Right lobe of liver (tissue), 6 donors: ENCODE data around the gene SPON1. TPM values are rescaled to one million over a fixed set of nuclear protein-coding genes. Genes with fewer than 3 reads are reported as not detected.

Experiments
- ATAC-seq, 4 donors: fragments of 200-7000 bp; cut with Tn5 transposase; one replicate each; pipeline ENCODE4 v1.9.1; 2020; ENCODE audit warnings: mild to moderate bottlenecking in 4 of 4, moderate library complexity in 4 of 4
- DNase-seq, 3 donors: peaks; one replicate each; pipeline ENCODE4 v3.0.0-alpha.2; 2020
- H3K27ac ChIP-seq, 3 donors: fragments of 200-600 bp; one replicate each; pipeline ENCODE4 v1.8.0; 2022
- H3K27me3 ChIP-seq, 2 donors: fragments of 200-600 bp; one replicate each; pipeline ENCODE4 v1.8.0; 2022
- H3K36me3 ChIP-seq, 4 donors: fragments of 200-600 bp; sonication (generic) in 1 of 4; one replicate each; pipeline versions ENCODE4 v1.5.1 to v1.8.0; 2017 to 2022; ENCODE audit warnings: control low read depth in 1 of 4
- H3K4me1 ChIP-seq, 4 donors: fragments of 200-600 bp; sonication (generic) in 1 of 4; one replicate each; pipeline versions ENCODE4 v1.5.1 to v1.8.0; 2017 to 2022; ENCODE audit warnings: control low read depth in 1 of 4
- H3K4me3 ChIP-seq, 3 donors: fragments of 200-600 bp; one replicate each; pipeline ENCODE4 v1.8.0; 2022
- H3K9me3 ChIP-seq, 4 donors: fragments of 200-600 bp; sonication (generic) in 1 of 4; one replicate each; pipeline versions ENCODE4 v1.5.1 to v1.8.0; 2017 to 2022; ENCODE audit warnings: control low read depth in 1 of 4
- POLR2A ChIP-seq: fragments of 450-650 bp; IDR thresholded peaks from one replicate; pipeline ENCODE4 v1.6.1; 2017; ENCODE audit warnings: antibody characterized with exemption, mild to moderate bottlenecking
- WGBS: methylation state at CpG from one replicate; pipeline ENCODE4 v1.1.6; 2018; ENCODE audit warnings: low coverage, low lambda C conversion rate; ENCODE audit not compliant: insufficient coverage; ENCODE audit errors: missing lambda C conversion rate; 5-methylcytosine and 5-hydroxymethylcytosine counted together
- intact Hi-C, 2 donors: fragments of 100-400 bp; cut with DNase I; formaldehyde crosslinking; loops; one replicate each; pipeline versions ENCODE4 v1.11.2 to v1.14.1; 2022
- total RNA-seq, 6 experiments: library from RNA; depleted of rRNA in 2 of 6; stranded (reverse); fragments of >200 nt in 2 of 6; fragmentation: NEBNext Ultra II Directional in 3 of 6; extraction: Animal tissue kit (Norgen Biotek cat#: 25700) in 3 of 6; gene quantifications; one replicate each; pipeline versions ENCODE4 v1.1.0 to v1.2.4, GENCODE V29; 2016 to 2023
- TF ChIP-seq, protein P1 (sequence below), 4 donors: fragments of 200-600 bp in 3 of 4; fragments of 450-650 bp in 1 of 4; IDR thresholded peaks; one replicate each; pipeline versions ENCODE4 v1.5.1 to v1.8.0; 2016 to 2022; ENCODE audit warnings: antibody characterized with exemption in 4 of 4, mild to moderate bottlenecking in 2 of 4
- donor health status: DM: no; HTN: yes; CAD: no.
- donor health status: DM: no; HTN: no; CAD: no.
- donor health status: DM: no; HTN: no; CAD: no.
- donor health status: DM: no; HTN: yes; CAD: no.
- donor health status: DM: no; HTN: yes; CAD: no.

The SPON1 gene
- total RNA-seq, 6 experiments from 2014 or later: 0.51 to 2.4 (median 1.6) TPM

DNA sequence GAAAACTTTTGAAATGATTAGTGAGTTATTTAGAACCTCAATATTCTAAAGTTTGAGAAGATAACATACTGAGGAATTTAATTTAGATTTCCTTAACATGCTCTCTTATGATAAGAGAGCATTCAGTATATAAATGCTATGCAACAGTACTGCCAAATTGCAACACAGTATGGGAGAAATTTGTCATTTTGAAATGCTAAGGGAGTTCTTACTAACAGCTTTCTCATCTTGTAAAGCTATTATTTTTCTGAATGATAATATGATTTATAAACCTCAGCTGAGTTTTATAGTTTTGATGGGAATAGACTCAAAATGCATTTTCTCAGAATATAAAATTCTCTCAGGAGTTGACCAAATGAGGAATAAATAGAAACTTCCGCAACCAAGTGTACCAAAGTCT, 108.4 kb downstream of the SPON1 start:
- no peaks in the 10 kb centered on the region for H3K9me3 ChIP-seq
- ATAC-seq (no peak), DNase-seq (no peak)
- intact Hi-C loops: no loop called here
- no peak overlapping the region for H3K4me3 ChIP-seq
- H3K27ac ChIP-seq: no peak overlapping the region
- no peaks in the 10 kb centered on the region for H3K4me1 ChIP-seq
- H3K27me3 ChIP-seq: no peaks in the 10 kb centered on the region
- 90% methylated on average over 1 of the region's 1 CpG for WGBS
- H3K36me3 ChIP-seq: no peaks in the 10 kb centered on the region
- TF ChIP-seq, protein P1, sequence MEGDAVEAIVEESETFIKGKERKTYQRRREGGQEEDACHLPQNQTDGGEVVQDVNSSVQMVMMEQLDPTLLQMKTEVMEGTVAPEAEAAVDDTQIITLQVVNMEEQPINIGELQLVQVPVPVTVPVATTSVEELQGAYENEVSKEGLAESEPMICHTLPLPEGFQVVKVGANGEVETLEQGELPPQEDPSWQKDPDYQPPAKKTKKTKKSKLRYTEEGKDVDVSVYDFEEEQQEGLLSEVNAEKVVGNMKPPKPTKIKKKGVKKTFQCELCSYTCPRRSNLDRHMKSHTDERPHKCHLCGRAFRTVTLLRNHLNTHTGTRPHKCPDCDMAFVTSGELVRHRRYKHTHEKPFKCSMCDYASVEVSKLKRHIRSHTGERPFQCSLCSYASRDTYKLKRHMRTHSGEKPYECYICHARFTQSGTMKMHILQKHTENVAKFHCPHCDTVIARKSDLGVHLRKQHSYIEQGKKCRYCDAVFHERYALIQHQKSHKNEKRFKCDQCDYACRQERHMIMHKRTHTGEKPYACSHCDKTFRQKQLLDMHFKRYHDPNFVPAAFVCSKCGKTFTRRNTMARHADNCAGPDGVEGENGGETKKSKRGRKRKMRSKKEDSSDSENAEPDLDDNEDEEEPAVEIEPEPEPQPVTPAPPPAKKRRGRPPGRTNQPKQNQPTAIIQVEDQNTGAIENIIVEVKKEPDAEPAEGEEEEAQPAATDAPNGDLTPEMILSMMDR (IDR thresholded peaks at IDR 0.05): no peak
- no peak for TF ChIP-seq POLR2A

DNA sequence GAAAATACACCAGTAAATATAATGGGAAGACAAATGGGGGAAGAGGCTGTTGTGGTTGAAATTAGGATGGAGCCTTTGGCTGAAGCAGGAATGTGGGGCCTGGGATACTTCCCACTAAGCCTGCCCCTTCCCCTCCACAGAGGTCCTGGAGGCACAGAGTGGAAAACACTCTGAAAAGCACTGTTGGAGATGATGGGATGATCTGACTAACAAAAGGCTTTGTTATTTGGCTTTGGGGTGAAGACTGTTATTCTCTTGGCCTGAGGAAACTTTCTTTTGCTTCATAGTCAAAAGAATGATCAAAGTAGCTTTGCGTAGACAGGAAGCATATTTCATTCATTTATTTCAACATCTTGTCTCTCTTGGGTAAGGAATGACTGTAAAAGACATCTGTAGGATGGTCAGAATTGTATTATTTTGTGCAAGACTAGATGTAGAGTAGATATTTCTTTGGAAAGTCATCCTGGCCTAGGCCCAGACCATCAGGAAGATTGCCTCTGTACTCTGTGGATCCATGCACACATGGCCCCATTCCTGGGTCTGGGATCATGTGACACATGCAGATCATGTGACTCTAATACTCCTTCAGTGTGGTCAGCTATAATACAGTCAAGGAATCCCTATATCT, 111.4 kb downstream of the SPON1 start:
- 79% methylated on average over 1 of the region's 1 CpG for WGBS
- Histone ChIP-seq H3K27me3 (no peaks in the 10 kb centered on the region), H3K4me1 (no peaks in the 10 kb centered on the region), H3K4me3 (no peak overlapping the region), H3K27ac (no peak overlapping the region), H3K36me3 (no peaks in the 10 kb centered on the region), H3K9me3 (no peaks in the 10 kb centered on the region)
- ATAC-seq: no peak
- intact Hi-C loops: no loop called here
- no peak for DNase-seq
- no peak for TF ChIP-seq POLR2A
- TF ChIP-seq, protein P1 (IDR thresholded peaks at IDR 0.05): no peak

DNA sequence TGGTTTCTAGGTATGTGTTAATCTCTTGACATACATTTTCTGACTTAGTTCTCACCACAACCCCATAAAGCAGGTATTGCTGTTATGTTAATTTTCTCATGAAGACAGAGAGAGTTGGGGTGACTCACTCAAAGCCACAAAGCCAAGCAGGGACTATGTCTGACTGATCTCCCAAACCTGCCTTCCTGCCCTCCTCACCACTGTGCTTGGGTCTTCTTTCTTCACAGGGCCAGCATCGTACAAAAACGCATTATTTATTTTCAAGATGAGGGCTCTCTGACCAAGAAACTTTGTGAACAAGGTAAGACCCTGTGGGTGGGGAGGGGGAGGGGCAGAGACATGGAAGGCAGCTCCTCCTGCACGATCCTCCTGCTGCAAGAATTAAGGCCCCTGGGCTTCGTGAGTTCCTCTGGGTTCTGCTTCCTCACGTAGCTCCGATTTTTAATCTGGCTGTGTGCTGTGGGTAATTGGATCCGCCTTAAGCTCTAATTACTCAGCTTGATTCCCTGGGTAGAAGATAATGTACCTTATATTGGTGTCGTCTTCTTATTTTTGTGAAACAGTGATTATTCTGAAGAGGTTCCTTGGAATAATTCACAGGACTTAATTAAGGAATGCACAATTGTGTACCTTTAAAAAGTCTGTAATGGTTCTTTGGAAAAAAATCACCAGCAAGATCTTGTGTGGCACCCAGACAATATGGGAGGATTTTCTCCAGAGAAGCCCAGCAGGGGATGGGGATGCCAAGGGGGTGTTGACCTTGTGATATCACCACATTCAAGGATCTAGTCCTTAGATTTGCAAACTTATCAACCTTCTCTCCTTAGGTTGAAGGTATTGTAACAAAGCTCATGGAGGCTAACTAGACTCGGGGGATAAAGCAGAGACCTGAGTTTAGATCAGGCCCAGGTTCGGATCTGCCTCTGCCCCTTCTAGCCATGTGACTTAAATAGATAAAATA, 112.9 kb downstream of the SPON1 start:
- WGBS: 62% methylated on average over 9 of the region's 10 CpGs

DNA sequence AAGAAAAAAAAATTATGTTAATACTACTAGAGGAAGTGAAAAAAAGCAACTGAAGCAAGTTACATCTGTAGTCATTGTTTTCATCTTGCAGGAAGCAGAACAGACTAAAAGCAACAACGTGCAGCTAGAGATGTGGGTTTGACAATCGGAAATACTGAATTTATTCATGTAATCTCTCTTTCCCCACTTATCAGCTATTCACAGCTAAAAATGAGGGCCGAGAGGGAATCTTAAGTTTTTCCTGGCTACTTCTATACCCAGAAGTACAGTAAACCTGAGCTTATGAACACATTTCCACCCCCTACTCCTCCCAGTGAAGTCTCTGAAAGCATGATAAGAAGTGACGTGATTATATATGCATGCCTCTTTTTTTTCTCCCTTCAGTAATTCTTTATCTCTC, 116.5 kb downstream of the SPON1 start:
- H3K9me3 ChIP-seq: no peaks in the 10 kb centered on the region
- intact Hi-C loops: no loop called here
- no peak overlapping the region for H3K4me3 ChIP-seq
- no peak for TF ChIP-seq POLR2A
- TF ChIP-seq, protein P1 (IDR thresholded peaks at IDR 0.05): no peak
- H3K27me3 ChIP-seq: no peaks in the 10 kb centered on the region
- H3K27ac ChIP-seq: no peak overlapping the region
- 25% methylated on average over 4 of the region's 4 CpGs for WGBS
- H3K4me1 ChIP-seq: no peaks in the 10 kb centered on the region
- DNase-seq: no peak
- ATAC-seq: peak; percentile 31 to 64 (median 46)
- H3K36me3 ChIP-seq: no peaks in the 10 kb centered on the region

More for the DNA sequence above, 112.9 kb downstream of the SPON1 start:
- Histone ChIP-seq H3K9me3 (no peaks in the 10 kb centered on the region), H3K4me3 (no peak overlapping the region), H3K27ac (no peak overlapping the region), H3K36me3 (no peaks in the 10 kb centered on the region), H3K27me3 (no peaks in the 10 kb centered on the region), H3K4me1 (no peaks in the 10 kb centered on the region)
- no peak for ATAC-seq
- intact Hi-C loops: no loop called here
- DNase-seq: no peak
- TF ChIP-seq, protein P1 (IDR thresholded peaks at IDR 0.05): no peak
- TF ChIP-seq POLR2A: no peak
